DOHH2 (cell line): ENCODE data around the gene NEK10.

Source experiments
- H3F3A ChIP-seq: fragments of 200-600 bp; sonication (generic), shearing (Covaris generic); 2 replicates; pipeline ENCODE4 v1.6.0; 2016; ENCODE audit warnings: antibody characterized with exemption, mild to moderate bottlenecking; ENCODE audit not compliant: control insufficient read depth, insufficient read depth
- H3K27ac ChIP-seq: fragments of 200-600 bp; sonication (generic); 2 replicates; pipeline ENCODE4 v1.5.1; 2014; ENCODE audit warnings: low read depth, mild to moderate bottlenecking, low read length, moderate library complexity
- H3K27me3 ChIP-seq: fragments of 200-600 bp; sonication (generic); 2 replicates; pipeline ENCODE4 v1.6.1; 2014; ENCODE audit warnings: mild to moderate bottlenecking, low read length, mixed read lengths; ENCODE audit not compliant: control insufficient read depth
- H3K36me3 ChIP-seq: fragments of 200-600 bp; sonication (generic); 2 replicates; pipeline ENCODE4 v1.6.1; 2014; ENCODE audit warnings: mild to moderate bottlenecking, low read length, moderate library complexity, mixed read lengths; ENCODE audit not compliant: control insufficient read depth
- H3K4me1 ChIP-seq: fragments of 200-600 bp; sonication (generic); 2 replicates; pipeline ENCODE4 v1.6.1; 2014; ENCODE audit warnings: mild to moderate bottlenecking, low read length, mixed read lengths; ENCODE audit not compliant: control insufficient read depth
- H3K4me2 ChIP-seq: fragments of 200-600 bp; sonication (generic); 2 replicates; pipeline ENCODE4 v1.6.0; 2014; ENCODE audit warnings: mild to moderate bottlenecking, low read length, moderate library complexity
- H3K4me3 ChIP-seq: fragments of 200-600 bp; sonication (generic); 2 replicates; pipeline ENCODE4 v1.5.1; 2014; ENCODE audit warnings: mild to moderate bottlenecking, low read length, mixed read lengths
- H3K79me2 ChIP-seq: fragments of 200-600 bp; sonication (generic); 2 replicates; pipeline ENCODE4 v1.6.1; 2014; ENCODE audit warnings: mild to moderate bottlenecking, low read length, mixed read lengths; ENCODE audit not compliant: control insufficient read depth
- H3K9me2 ChIP-seq: fragments of 200-600 bp; sonication (generic); replicated peaks from 2 replicates; pipeline ENCODE4 v1.6.1; 2014; ENCODE audit warnings: mild to moderate bottlenecking, low read length, mixed read lengths; ENCODE audit not compliant: control insufficient read depth
- H3K9me3 ChIP-seq: fragments of 200-600 bp; sonication (generic); 2 replicates; pipeline ENCODE4 v1.6.1; 2014; ENCODE audit warnings: antibody characterized with exemption, low read length, mixed read lengths; ENCODE audit not compliant: control insufficient read depth, insufficient read depth
- H4K20me1 ChIP-seq: fragments of 200-600 bp; sonication (generic); 2 replicates; pipeline ENCODE4 v1.6.0; 2014; ENCODE audit warnings: low read depth, mild to moderate bottlenecking, antibody characterized with exemption, low read length, moderate library complexity; ENCODE audit not compliant: control insufficient read depth, insufficient read depth
- CTCF ChIP-seq: fragments of 200-600 bp; sonication (generic); IDR thresholded peaks from one replicate; pipeline ENCODE4 v1.5.1; 2014; ENCODE audit warnings: antibody characterized with exemption, mild to moderate bottlenecking, low read depth, low read length; ENCODE audit not compliant: poor library complexity, severe bottlenecking
- EZH2phosphoT487 ChIP-seq: fragments of 200-600 bp; sonication (generic); IDR thresholded peaks from 2 replicates; pipeline ENCODE4 v1.6.1; 2017; ENCODE audit warnings: borderline replicate concordance, mild to moderate bottlenecking, antibody characterized with exemption, low read length, moderate library complexity, mixed read lengths

Gene NEK10

GRCh38 chr3:27278383-27279055, 90.7 kb downstream of the NEK10 start:
- no peak overlapping the region for H3K4me3 ChIP-seq
- H3K27me3 ChIP-seq: no peaks in the 10 kb centered on the region
- H4K20me1 ChIP-seq: no peaks in the 10 kb centered on the region
- H3K4me1 ChIP-seq: no peaks in the 10 kb centered on the region
- no peak overlapping the region for H3K27ac ChIP-seq
- no peaks in the 10 kb centered on the region for H3K9me3 ChIP-seq
- H3F3A ChIP-seq: no peaks in the 10 kb centered on the region
- no peaks in the 10 kb centered on the region for H3K9me2 ChIP-seq
- no peak overlapping the region for H3K4me2 ChIP-seq
- no peaks in the 10 kb centered on the region for H3K36me3 ChIP-seq
- TF ChIP-seq EZH2phosphoT487 (no peak), CTCF (no peak)
- no peaks in the 10 kb centered on the region for H3K79me2 ChIP-seq

- H3K4me3 ChIP-seq: no peak overlapping the region
- H3K4me2 ChIP-seq: no peak overlapping the region
- H3F3A ChIP-seq: no peaks in the 10 kb centered on the region
- no peak overlapping the region for H3K27ac ChIP-seq
- no peaks in the 10 kb centered on the region for H3K27me3 ChIP-seq
- no peaks in the 10 kb centered on the region for H3K4me1 ChIP-seq
- H3K9me3 ChIP-seq: no peaks in the 10 kb centered on the region
- H4K20me1 ChIP-seq: no peaks in the 10 kb centered on the region
- H3K79me2 ChIP-seq: no peaks in the 10 kb centered on the region
- H3K36me3 ChIP-seq: no peaks in the 10 kb centered on the region
- no peak for TF ChIP-seq CTCF
- no peak for TF ChIP-seq EZH2phosphoT487
- H3K9me2 ChIP-seq: no peaks in the 10 kb centered on the region
Observed at GRCh38 chr3:27275441-27275990, 93.7 kb downstream of the NEK10 start.

GRCh38 chr3:27271890-27272289, 97.3 kb downstream of the NEK10 start:
- no peaks in the 10 kb centered on the region for H3K9me2 ChIP-seq
- TF ChIP-seq EZH2phosphoT487 (no peak), CTCF (no peak)
- no peak overlapping the region for H3K4me3 ChIP-seq
- H3K27ac ChIP-seq: no peak overlapping the region
- H3K4me1 ChIP-seq: no peaks in the 10 kb centered on the region
- H3K36me3 ChIP-seq: no peaks in the 10 kb centered on the region
- no peaks in the 10 kb centered on the region for H4K20me1 ChIP-seq
- H3K79me2 ChIP-seq: no peaks in the 10 kb centered on the region
- no peaks in the 10 kb centered on the region for H3K9me3 ChIP-seq
- no peak overlapping the region for H3K4me2 ChIP-seq
- H3K27me3 ChIP-seq: no peaks in the 10 kb centered on the region
- no peaks in the 10 kb centered on the region for H3F3A ChIP-seq
